MM.1S (cell line): ENCODE measurements around the gene COPS8.

ENCODE experiments used
- DNase-seq: peaks from one replicate; pipeline ENCODE4 v3.0.0-alpha.2; 2015
- H2AFZ ChIP-seq: fragments of 300-600 bp; sonication (generic); 2 replicates; pipeline ENCODE4 v1.6.0; 2016; ENCODE audit warnings: antibody characterized with exemption, low read length
- H3F3A ChIP-seq: fragments of 300-600 bp; sonication (generic); 2 replicates; pipeline ENCODE4 v1.6.1; 2016; ENCODE audit warnings: mild to moderate bottlenecking, antibody characterized with exemption, low read length, moderate library complexity, mixed read lengths; ENCODE audit not compliant: insufficient read depth
- H3K27ac ChIP-seq: fragments of 300-600 bp; sonication (generic); 2 replicates; pipeline ENCODE4 v1.5.1; 2016; ENCODE audit warnings: mild to moderate bottlenecking, low read length
- H3K27me3 ChIP-seq: fragments of 300-600 bp; sonication (generic); replicated peaks from 2 replicates; pipeline ENCODE4 v1.6.0; 2016; ENCODE audit warnings: low read length; ENCODE audit not compliant: insufficient read depth
- H3K36me3 ChIP-seq: fragments of 300-600 bp; sonication (generic); replicated peaks from 2 replicates; pipeline ENCODE4 v1.6.1; 2016; ENCODE audit warnings: mild to moderate bottlenecking, low read length, mixed read lengths; ENCODE audit not compliant: insufficient read depth
- H3K4me1 ChIP-seq: fragments of 300-600 bp; sonication (generic); 2 replicates; pipeline ENCODE4 v1.6.1; 2016; ENCODE audit warnings: low read length, mixed read lengths
- H3K4me2 ChIP-seq: fragments of 300-600 bp; sonication (generic); 2 replicates; pipeline ENCODE4 v1.6.0; 2016; ENCODE audit warnings: low read depth, low read length
- H3K4me3 ChIP-seq: fragments of 300-600 bp; sonication (generic); 2 replicates; pipeline ENCODE4 v1.5.1; 2016; ENCODE audit warnings: low read length, mixed read lengths
- H3K79me2 ChIP-seq: fragments of 300-600 bp; sonication (generic); 2 replicates; pipeline ENCODE4 v1.6.1; 2016; ENCODE audit warnings: mixed run types, low read length, mixed read lengths
- H3K9ac ChIP-seq: fragments of 300-600 bp; sonication (generic); 2 replicates; pipeline ENCODE4 v1.6.1; 2016; ENCODE audit warnings: low read length, mixed read lengths
- H3K9me2 ChIP-seq: fragments of 300-600 bp; sonication (generic); replicated peaks from 2 replicates; pipeline ENCODE4 v1.6.1; 2016; ENCODE audit warnings: mild to moderate bottlenecking, low read length, mixed read lengths; ENCODE audit not compliant: insufficient read depth
- H3K9me3 ChIP-seq: fragments of 300-600 bp; sonication (generic); replicated peaks from 2 replicates; pipeline ENCODE4 v1.6.1; 2016; ENCODE audit warnings: mild to moderate bottlenecking, low read length, mixed read lengths; ENCODE audit not compliant: insufficient read depth
- H4K20me1 ChIP-seq: fragments of 300-600 bp; sonication (generic); 2 replicates; pipeline ENCODE4 v1.6.1; 2016; ENCODE audit warnings: mild to moderate bottlenecking, low read length, moderate library complexity, mixed read lengths; ENCODE audit not compliant: insufficient read depth
- CTCF ChIP-seq: fragments of 300-600 bp; sonication (generic); IDR thresholded peaks from 2 replicates; pipeline ENCODE4 v1.5.1; 2016; ENCODE audit warnings: antibody characterized with exemption, low read length, mixed read lengths
- EZH2 ChIP-seq: fragments of 300-600 bp; sonication (generic); optimal IDR thresholded peaks from 2 replicates; pipeline ENCODE3; 2017; ENCODE audit warnings: low read depth, mild to moderate bottlenecking, antibody characterized with exemption, low read length, mixed read lengths
- EZH2phosphoT487 ChIP-seq: fragments of 300-600 bp; sonication (generic); IDR thresholded peaks from 2 replicates; pipeline ENCODE4 v1.6.1; 2018; ENCODE audit warnings: antibody characterized with exemption, low read length

COPS8 gene

DNA sequence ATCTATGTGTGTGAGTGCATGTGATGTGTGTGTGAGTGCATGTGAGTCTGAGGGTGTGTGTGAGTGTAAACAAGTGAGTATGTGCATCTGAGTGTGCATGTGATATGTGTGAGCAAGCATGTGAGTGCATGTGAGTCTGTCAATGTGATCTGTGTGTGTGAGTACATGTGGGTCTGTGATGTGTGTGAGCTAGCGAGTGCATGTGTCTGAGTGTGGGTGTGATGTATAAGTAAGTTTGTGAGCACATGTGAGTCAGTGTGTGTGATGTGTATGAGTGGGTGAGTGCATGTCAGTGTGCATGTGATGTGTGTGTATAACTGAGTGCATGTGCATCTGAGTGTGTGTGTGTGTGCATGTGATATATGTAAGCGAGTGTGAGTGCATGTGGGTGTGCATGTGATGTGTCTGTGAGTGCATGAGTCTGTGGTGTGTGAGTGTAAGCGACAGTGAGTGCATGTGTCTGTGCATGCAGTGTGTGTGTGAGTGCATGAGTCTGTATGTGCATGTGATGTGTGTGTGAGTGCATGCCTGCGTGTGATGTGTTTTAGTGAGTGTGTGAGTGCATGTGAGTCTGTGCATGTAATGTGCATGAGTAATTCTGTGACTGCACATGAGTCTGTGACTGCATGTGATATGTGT, 44.1 kb downstream of the COPS8 start:
- Histone ChIP-seq H3K9ac (no peak overlapping the region), H3F3A (no peaks in the 10 kb centered on the region), H3K4me2 (no peak overlapping the region), H3K79me2 (no peaks in the 10 kb centered on the region), H3K9me2 (no peaks in the 10 kb centered on the region), H4K20me1 (no peaks in the 10 kb centered on the region), H2AFZ (no peak overlapping the region), H3K27ac (no peak overlapping the region), H3K4me3 (no peak overlapping the region), H3K27me3 (no peaks in the 10 kb centered on the region), H3K4me1 (no peaks in the 10 kb centered on the region), H3K9me3 (no peaks in the 10 kb centered on the region), H3K36me3 (no peaks in the 10 kb centered on the region)
- TF ChIP-seq CTCF (no peak), EZH2 (no peak), EZH2phosphoT487 (no peak)
- DNase-seq = no peak

DNA sequence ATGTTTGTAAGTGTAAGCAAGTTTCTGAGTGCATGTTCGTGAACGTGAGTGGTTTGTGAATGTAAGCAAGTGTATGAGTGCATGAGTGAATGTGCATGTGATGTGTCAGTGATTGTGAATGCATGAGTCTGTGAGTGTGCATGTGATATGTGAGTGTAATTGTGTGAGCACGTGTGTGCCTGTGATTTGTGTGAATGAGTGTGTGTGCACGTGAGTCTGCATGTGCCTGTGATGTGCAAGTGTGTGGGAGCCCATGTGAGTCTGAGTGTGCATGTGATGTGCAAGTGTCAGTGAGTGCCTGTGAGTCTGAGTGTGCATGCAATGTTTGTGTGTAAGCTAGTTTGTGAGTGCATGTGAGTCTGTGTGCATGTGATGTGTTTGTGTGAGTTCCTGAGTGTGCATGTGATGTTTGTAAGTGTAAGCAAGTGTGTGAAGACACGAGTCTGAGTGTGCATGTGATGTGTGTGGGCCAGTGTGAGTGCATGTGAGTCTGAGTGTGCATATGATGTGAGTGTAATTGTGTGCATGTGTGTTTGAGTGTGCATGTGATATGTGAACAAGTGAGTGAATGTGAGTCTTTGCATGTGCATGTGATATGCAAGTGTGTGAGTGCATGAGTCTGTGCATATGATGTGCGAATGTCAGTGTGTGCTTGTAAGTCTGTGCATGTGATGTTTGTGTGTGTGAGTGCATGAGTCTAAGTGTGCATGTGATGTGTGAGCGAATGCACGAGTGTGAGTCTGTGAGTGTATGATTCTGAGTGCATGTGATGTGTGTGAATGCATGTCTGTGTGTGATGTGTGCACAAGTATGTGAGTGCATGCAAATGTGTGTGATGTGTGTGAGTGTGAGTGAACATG, 45.1 kb downstream of the COPS8 start:
- H4K20me1 ChIP-seq = no peaks in the 10 kb centered on the region
- no peaks in the 10 kb centered on the region for H3K36me3 ChIP-seq
- no peaks in the 10 kb centered on the region for H3K9me2 ChIP-seq
- H3K79me2 ChIP-seq = no peaks in the 10 kb centered on the region
- H2AFZ ChIP-seq = no peak overlapping the region
- H3F3A ChIP-seq = no peaks in the 10 kb centered on the region
- no peaks in the 10 kb centered on the region for H3K9me3 ChIP-seq
- no peaks in the 10 kb centered on the region for H3K4me1 ChIP-seq
- no peaks in the 10 kb centered on the region for H3K27me3 ChIP-seq
- no peak overlapping the region for H3K4me2 ChIP-seq
- no peak overlapping the region for H3K27ac ChIP-seq
- H3K4me3 ChIP-seq = no peak overlapping the region
- no peak for DNase-seq
- no peak overlapping the region for H3K9ac ChIP-seq
- TF ChIP-seq EZH2 (no peak), CTCF (no peak), EZH2phosphoT487 (no peak)

GRCh38 chr2:237131749-237132533, 46.3 kb downstream of the COPS8 start:
- DNase-seq = no peak
- TF ChIP-seq EZH2phosphoT487 (no peak), EZH2 (no peak), CTCF (no peak)
- Histone ChIP-seq H2AFZ (no peak overlapping the region), H3K9ac (no peak overlapping the region), H3F3A (no peaks in the 10 kb centered on the region), H3K36me3 (no peaks in the 10 kb centered on the region), H3K4me2 (no peak overlapping the region), H3K4me3 (no peak overlapping the region), H3K27ac (no peak overlapping the region), H3K27me3 (no peaks in the 10 kb centered on the region), H3K9me3 (no peaks in the 10 kb centered on the region), H3K79me2 (no peaks in the 10 kb centered on the region), H3K9me2 (no peaks in the 10 kb centered on the region), H3K4me1 (no peaks in the 10 kb centered on the region), H4K20me1 (no peaks in the 10 kb centered on the region)
